ENCODE data around the gene CAPS. TPM values are rescaled to one million over a fixed set of nuclear protein-coding genes. Genes with fewer than 3 reads are reported as not detected.

CAPS gene
- total RNA-seq, 1 experiment from 2014 or later = 5.3 TPM

DNA sequence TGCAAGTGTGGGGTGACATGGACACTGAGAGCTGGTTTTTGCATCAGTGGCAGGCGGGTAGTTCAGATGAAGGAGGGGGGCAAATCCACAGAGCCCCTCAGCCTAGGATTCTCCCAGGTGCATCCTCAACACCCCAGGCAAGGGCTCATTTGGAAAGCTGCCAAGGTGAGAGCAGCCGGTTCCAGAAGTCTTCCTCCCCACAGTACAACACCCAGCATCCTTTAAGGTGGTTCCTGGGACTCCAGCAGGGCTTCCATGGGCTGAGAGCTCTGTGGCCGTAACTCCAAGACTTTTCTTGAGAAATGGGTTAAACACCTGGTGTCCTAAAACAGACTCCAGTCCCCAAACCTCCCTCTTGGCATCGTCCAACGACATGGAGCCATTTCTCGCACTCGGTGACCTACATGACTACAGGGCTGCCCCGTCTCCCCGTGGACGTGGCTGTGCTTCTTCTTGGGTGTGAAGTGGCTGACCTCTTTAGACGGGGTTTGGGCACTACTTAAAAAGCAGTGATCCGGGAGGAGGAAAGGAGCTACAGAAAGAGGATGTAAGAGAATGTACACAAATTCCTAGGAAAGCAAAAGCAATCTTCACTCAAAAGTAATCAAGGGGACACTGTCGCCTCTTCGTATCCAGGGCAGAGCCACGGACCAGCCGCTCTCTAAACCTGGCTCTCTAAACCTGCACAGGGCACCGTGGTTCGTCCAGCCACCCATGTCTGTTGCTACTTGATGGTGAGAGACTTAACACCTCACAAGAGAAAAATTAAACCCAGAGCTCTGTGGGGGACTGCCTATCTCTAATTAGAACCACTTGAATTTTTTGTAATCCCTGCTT is 38.4 kb downstream of the CAPS start (continued):
- TF ChIP-seq, protein P1, sequence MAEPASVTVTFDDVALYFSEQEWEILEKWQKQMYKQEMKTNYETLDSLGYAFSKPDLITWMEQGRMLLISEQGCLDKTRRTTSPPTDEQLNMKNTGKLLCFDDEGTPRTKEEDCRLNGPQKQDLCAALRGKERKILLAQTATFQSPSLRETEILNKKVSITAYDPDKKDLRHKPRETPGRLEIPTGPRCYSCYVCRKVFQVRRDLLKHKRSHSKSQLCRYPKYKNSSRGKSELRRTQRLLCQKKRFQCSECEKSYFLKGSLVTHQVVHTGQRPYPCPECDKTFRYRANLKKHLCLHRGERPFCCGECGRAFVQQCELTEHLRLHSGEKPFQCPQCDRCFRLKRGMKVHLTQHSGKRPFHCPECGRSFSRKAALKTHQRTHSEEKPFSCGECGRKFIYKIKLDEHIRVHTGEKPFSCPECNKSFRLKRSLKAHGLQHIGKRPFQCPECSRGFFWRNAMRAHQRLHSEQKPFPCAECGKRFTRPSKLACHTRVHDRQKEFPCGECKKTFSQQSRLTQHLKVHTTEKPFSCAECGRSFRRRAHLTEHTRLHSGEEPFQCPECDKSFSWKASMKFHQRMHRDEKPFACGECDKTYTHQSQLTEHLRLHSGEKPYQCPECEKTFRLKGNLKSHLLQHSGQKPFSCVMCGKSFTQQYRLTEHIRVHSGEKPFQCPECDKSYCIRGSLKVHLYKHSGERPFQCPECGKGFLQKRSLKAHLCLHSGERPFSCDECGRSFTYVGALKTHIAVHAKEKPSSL (CRISPR knock-in tag; conservative IDR thresholded peaks at IDR 0.05) = no peak
- TF ChIP-seq, protein P2, sequence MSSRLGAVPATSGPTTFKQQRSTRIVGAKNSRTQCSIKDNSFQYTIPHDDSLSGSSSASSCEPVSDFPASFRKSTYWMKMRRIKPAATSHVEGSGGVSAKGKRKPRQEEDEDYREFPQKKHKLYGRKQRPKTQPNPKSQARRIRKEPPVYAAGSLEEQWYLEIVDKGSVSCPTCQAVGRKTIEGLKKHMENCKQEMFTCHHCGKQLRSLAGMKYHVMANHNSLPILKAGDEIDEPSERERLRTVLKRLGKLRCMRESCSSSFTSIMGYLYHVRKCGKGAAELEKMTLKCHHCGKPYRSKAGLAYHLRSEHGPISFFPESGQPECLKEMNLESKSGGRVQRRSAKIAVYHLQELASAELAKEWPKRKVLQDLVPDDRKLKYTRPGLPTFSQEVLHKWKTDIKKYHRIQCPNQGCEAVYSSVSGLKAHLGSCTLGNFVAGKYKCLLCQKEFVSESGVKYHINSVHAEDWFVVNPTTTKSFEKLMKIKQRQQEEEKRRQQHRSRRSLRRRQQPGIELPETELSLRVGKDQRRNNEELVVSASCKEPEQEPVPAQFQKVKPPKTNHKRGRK (CRISPR knock-in tag; IDR thresholded peaks at IDR 0.05; ENCODE audit: borderline replicate concordance) = no peak
- TF ChIP-seq, protein P3, sequence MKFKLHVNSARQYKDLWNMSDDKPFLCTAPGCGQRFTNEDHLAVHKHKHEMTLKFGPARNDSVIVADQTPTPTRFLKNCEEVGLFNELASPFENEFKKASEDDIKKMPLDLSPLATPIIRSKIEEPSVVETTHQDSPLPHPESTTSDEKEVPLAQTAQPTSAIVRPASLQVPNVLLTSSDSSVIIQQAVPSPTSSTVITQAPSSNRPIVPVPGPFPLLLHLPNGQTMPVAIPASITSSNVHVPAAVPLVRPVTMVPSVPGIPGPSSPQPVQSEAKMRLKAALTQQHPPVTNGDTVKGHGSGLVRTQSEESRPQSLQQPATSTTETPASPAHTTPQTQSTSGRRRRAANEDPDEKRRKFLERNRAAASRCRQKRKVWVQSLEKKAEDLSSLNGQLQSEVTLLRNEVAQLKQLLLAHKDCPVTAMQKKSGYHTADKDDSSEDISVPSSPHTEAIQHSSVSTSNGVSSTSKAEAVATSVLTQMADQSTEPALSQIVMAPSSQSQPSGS (CRISPR knock-in tag; IDR thresholded peaks at IDR 0.05; ENCODE audit: borderline replicate concordance, low read depth) = no peak
- TF ChIP-seq ZNF263 (CRISPR knock-in tag; IDR thresholded peaks at IDR 0.05; ENCODE audit: low read depth) (no peak), ZNF138 (CRISPR knock-in tag; conservative IDR thresholded peaks at IDR 0.05) (no peak), NR1H2 (CRISPR knock-in tag; IDR thresholded peaks at IDR 0.05) (no peak), CREB1 (CRISPR knock-in tag; IDR thresholded peaks at IDR 0.05) (no peak), GABPB1 (CRISPR knock-in tag; IDR thresholded peaks at IDR 0.05) (no peak), EMX1 (CRISPR knock-in tag; IDR thresholded peaks at IDR 0.05) (no peak), NFYB (CRISPR knock-in tag; conservative IDR thresholded peaks at IDR 0.05; ENCODE audit: low read depth) (no peak)
- TF ChIP-seq, protein P4, sequence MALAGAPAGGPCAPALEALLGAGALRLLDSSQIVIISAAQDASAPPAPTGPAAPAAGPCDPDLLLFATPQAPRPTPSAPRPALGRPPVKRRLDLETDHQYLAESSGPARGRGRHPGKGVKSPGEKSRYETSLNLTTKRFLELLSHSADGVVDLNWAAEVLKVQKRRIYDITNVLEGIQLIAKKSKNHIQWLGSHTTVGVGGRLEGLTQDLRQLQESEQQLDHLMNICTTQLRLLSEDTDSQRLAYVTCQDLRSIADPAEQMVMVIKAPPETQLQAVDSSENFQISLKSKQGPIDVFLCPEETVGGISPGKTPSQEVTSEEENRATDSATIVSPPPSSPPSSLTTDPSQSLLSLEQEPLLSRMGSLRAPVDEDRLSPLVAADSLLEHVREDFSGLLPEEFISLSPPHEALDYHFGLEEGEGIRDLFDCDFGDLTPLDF (CRISPR knock-in tag; IDR thresholded peaks at IDR 0.05) = no peak
- TF ChIP-seq, protein P5, sequence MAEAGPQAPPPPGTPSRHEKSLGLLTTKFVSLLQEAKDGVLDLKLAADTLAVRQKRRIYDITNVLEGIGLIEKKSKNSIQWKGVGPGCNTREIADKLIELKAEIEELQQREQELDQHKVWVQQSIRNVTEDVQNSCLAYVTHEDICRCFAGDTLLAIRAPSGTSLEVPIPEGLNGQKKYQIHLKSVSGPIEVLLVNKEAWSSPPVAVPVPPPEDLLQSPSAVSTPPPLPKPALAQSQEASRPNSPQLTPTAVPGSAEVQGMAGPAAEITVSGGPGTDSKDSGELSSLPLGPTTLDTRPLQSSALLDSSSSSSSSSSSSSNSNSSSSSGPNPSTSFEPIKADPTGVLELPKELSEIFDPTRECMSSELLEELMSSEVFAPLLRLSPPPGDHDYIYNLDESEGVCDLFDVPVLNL (CRISPR knock-in tag; IDR thresholded peaks at IDR 0.05; ENCODE audit: borderline replicate concordance, low read depth) = no peak
- TF ChIP-seq, protein P6, sequence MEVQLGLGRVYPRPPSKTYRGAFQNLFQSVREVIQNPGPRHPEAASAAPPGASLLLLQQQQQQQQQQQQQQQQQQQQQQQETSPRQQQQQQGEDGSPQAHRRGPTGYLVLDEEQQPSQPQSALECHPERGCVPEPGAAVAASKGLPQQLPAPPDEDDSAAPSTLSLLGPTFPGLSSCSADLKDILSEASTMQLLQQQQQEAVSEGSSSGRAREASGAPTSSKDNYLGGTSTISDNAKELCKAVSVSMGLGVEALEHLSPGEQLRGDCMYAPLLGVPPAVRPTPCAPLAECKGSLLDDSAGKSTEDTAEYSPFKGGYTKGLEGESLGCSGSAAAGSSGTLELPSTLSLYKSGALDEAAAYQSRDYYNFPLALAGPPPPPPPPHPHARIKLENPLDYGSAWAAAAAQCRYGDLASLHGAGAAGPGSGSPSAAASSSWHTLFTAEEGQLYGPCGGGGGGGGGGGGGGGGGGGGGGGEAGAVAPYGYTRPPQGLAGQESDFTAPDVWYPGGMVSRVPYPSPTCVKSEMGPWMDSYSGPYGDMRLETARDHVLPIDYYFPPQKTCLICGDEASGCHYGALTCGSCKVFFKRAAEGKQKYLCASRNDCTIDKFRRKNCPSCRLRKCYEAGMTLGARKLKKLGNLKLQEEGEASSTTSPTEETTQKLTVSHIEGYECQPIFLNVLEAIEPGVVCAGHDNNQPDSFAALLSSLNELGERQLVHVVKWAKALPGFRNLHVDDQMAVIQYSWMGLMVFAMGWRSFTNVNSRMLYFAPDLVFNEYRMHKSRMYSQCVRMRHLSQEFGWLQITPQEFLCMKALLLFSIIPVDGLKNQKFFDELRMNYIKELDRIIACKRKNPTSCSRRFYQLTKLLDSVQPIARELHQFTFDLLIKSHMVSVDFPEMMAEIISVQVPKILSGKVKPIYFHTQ (CRISPR knock-in tag; IDR thresholded peaks at IDR 0.05) = no peak
- TF ChIP-seq, protein P7, sequence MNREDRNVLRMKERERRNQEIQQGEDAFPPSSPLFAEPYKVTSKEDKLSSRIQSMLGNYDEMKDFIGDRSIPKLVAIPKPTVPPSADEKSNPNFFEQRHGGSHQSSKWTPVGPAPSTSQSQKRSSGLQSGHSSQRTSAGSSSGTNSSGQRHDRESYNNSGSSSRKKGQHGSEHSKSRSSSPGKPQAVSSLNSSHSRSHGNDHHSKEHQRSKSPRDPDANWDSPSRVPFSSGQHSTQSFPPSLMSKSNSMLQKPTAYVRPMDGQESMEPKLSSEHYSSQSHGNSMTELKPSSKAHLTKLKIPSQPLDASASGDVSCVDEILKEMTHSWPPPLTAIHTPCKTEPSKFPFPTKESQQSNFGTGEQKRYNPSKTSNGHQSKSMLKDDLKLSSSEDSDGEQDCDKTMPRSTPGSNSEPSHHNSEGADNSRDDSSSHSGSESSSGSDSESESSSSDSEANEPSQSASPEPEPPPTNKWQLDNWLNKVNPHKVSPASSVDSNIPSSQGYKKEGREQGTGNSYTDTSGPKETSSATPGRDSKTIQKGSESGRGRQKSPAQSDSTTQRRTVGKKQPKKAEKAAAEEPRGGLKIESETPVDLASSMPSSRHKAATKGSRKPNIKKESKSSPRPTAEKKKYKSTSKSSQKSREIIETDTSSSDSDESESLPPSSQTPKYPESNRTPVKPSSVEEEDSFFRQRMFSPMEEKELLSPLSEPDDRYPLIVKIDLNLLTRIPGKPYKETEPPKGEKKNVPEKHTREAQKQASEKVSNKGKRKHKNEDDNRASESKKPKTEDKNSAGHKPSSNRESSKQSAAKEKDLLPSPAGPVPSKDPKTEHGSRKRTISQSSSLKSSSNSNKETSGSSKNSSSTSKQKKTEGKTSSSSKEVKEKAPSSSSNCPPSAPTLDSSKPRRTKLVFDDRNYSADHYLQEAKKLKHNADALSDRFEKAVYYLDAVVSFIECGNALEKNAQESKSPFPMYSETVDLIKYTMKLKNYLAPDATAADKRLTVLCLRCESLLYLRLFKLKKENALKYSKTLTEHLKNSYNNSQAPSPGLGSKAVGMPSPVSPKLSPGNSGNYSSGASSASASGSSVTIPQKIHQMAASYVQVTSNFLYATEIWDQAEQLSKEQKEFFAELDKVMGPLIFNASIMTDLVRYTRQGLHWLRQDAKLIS (CRISPR knock-in tag; IDR thresholded peaks at IDR 0.05; ENCODE audit: borderline replicate concordance) = no peak
